ENCODE measurements around the gene OR6C65.

OR6C65 gene

DNA sequence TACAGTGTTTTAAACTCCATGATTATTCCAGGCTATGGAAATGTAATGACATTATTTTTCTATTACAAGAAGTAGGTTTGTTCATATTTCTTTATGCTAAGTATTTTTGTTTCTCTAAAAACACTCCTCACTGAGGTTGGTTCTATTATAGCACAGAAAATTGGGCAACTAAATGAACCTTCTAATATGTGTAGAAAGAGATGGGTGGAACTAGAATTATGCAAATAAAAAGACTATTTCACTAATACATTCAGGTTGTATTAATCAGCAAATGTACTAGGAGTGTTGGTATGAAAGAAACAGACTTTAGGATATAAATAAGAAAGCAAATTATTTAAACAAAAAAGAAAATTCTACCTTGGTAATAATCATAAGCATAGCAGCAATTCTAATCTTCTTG, 48.5 kb downstream of the OR6C65 start:
- DNase-seq: no peak

Data from CD4-positive, alpha-beta T cell treated with Interleukin-6 for 4 hours (primary cell).